K562 (cell line): Measurements from ENCODE around the gene PACSIN2. TPM values are rescaled to one million over a fixed set of nuclear protein-coding genes. Genes with fewer than 3 reads are reported as not detected.

Experiments used
- ARID3A ChIP-seq: IDR thresholded peaks from 2 replicates; pipeline ENCODE4 v1.6.1; 2012; ENCODE audit warnings: low read depth, low read length, improper control_type of control experiment, borderline replicate concordance
- E2F8 ChIP-seq: fragments of 450-650 bp; IDR thresholded peaks from 2 replicates; pipeline ENCODE4 v1.7.1; 2018; ENCODE audit warnings: mild to moderate bottlenecking, low read depth; ENCODE audit not compliant: partially characterized antibody
- EP400 ChIP-seq: fragments of 450-650 bp; IDR thresholded peaks from 2 replicates; pipeline ENCODE4 v1.6.1; 2017; ENCODE audit warnings: antibody characterized with exemption, mild to moderate bottlenecking, moderate library complexity
- FOXA3 ChIP-seq, 2 experiments: fragments of 450-650 bp in 1 of 2; sonication (generic) in 1 of 2; formaldehyde crosslinking; IDR thresholded peaks in 1 of 2; conservative IDR thresholded peaks in 1 of 2; 2 replicates each; pipeline versions ENCODE4 v1.4.0 to v1.8.0; 2020 to 2022; ENCODE audit warnings: mild to moderate bottlenecking in 2 of 2, missing genetic modification reagents in 1 of 2
- GATAD2A ChIP-seq: fragments of 450-650 bp; IDR thresholded peaks from 2 replicates; pipeline ENCODE4 v1.6.1; 2017
- NRF1 ChIP-seq, 2 experiments: fragments of 450-650 bp; IDR thresholded peaks in 1 of 2; conservative IDR thresholded peaks in 1 of 2; 2 replicates each; pipeline ENCODE4 v1.6.1; 2014; ENCODE audit warnings: mild to moderate bottlenecking in 2 of 2
- RB1 ChIP-seq: fragments of 450-650 bp; IDR thresholded peaks from 2 replicates; pipeline ENCODE4 v1.6.1; 2017; ENCODE audit warnings: low read depth, mild to moderate bottlenecking
- TAF15 ChIP-seq: fragments of 200-400 bp; formaldehyde crosslinking; IDR thresholded peaks from 2 replicates; pipeline ENCODE4 v1.6.1; 2017; ENCODE audit warnings: mild to moderate bottlenecking, low read depth, low read length, moderate library complexity
- ZMIZ1 ChIP-seq, 2 experiments: fragments of 150-350 bp in 1 of 2; IDR thresholded peaks; 2 replicates each; pipeline ENCODE4 v1.6.1; 2012 to 2016; ENCODE audit warnings: low read depth in 2 of 2, low read length in 2 of 2, mild to moderate bottlenecking in 1 of 2, moderate library complexity in 1 of 2
- ZNF551 ChIP-seq: fragments of 250-450 bp; sonication (Bioruptor Pico); IDR thresholded peaks from 2 replicates; pipeline ENCODE4 v1.5.0; 2021; ENCODE audit warnings: mild to moderate bottlenecking, moderate library complexity
- ZNF57 ChIP-seq: fragments of 450-650 bp; formaldehyde crosslinking; IDR thresholded peaks from 2 replicates; pipeline ENCODE4 v1.4.0; 2020; ENCODE audit warnings: mild to moderate bottlenecking, moderate library complexity
- polyA plus RNA-seq, 8 experiments: library from polyadenylated mRNA; depleted of rRNA in 4 of 8; stranded (reverse) in 5 of 8; unstranded in 3 of 8; fragments of >200 nt; fragmentation: Nextera tagmentation in 2 of 8; fragmentation: Illumina TruSeq in 1 of 8; extraction: Ambion mirVana in 2 of 8; extraction: Trizol in 1 of 8; gene quantifications; 2 replicates each; pipeline versions ENCODE4 v1.2.1 to v1.2.3, GENCODE V29; 2011 to 2014; ENCODE audit warnings: inconsistent platforms in 1 of 8, missing spikeins in 1 of 8
- total RNA-seq, 7 experiments: library from RNA; depleted of rRNA in 6 of 7; stranded (reverse); fragments of >200 nt in 6 of 7; fragmentation: Illumina TruSeq in 2 of 7; extraction: Trizol in 2 of 7; gene quantifications; 2 replicates each; pipeline versions ENCODE4 v1.2.1 to v1.2.3, GENCODE V29; 2011 to 2021; ENCODE audit warnings: low replicate concordance in 1 of 7
- TF ChIP-seq, protein P1 (sequence below), 2 experiments: fragments of 450-650 bp in 1 of 2; IDR thresholded peaks; 2 replicates each; pipeline ENCODE4 v1.6.1; 2011 to 2017; ENCODE audit warnings: low read depth in 2 of 2, antibody characterized with exemption in 1 of 2, borderline replicate concordance in 1 of 2, low read length in 1 of 2, mild to moderate bottlenecking in 1 of 2, mixed read lengths in 1 of 2; ENCODE audit not compliant: control insufficient read depth in 1 of 2

The PACSIN2 gene
- total and polyA plus RNA-seq, 9 of the 15 experiments (the other 6 are each of a cell fraction or from before 2014, with no cell fraction given), result 0.45 to 45.1 (median 23.9) TPM

DNA sequence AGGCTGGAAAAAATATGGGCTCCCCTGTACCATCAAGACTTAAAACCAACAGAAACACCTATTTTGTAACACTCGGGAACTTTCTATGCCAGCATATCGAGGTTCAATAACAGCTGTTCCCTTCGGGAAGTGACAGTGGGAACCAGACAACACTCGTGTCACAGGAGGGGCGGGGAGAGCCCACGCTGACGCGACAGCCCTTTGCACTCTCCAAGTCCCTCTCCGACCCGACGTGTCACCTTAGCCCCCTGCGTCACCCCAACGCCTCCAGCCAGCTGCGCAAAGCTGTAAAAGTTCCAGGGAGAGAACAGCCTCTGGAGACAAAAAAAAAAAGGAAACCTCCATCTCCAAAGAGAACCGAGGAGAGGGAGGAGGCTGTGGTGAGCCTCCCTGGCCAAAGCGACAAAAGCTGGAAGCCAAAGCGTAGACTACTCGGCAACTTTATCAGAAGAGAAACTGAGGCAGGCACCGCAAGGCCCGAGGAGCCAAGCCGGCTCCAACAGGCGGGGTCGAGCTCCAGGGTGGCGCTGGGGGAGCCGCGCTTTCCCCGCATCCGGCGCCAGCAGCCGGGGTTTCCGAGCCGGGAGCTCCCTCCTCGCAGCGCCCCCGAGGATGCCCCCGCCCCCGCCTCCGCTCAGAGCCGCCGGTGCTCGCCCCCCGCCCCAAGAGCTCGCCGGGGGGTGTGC is 158.6 kb downstream of the PACSIN2 start (continued):
- TF ChIP-seq, protein P1, sequence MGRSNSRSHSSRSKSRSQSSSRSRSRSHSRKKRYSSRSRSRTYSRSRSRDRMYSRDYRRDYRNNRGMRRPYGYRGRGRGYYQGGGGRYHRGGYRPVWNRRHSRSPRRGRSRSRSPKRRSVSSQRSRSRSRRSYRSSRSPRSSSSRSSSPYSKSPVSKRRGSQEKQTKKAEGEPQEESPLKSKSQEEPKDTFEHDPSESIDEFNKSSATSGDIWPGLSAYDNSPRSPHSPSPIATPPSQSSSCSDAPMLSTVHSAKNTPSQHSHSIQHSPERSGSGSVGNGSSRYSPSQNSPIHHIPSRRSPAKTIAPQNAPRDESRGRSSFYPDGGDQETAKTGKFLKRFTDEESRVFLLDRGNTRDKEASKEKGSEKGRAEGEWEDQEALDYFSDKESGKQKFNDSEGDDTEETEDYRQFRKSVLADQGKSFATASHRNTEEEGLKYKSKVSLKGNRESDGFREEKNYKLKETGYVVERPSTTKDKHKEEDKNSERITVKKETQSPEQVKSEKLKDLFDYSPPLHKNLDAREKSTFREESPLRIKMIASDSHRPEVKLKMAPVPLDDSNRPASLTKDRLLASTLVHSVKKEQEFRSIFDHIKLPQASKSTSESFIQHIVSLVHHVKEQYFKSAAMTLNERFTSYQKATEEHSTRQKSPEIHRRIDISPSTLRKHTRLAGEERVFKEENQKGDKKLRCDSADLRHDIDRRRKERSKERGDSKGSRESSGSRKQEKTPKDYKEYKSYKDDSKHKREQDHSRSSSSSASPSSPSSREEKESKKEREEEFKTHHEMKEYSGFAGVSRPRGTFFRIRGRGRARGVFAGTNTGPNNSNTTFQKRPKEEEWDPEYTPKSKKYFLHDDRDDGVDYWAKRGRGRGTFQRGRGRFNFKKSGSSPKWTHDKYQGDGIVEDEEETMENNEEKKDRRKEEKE (IDR thresholded peaks at IDR 0.05; ENCODE audit: borderline replicate concordance in 1 of 2, control insufficient read depth in 1 of 2, low read depth in 2 of 2, low read length in 1 of 2), result no peak
- TF ChIP-seq EP400, result no peak
- TF ChIP-seq ZNF57 (CRISPR knock-in tag), result no peak
- TF ChIP-seq E2F8, result no peak
- TF ChIP-seq GATAD2A, result no peak
- TF ChIP-seq ZMIZ1 (IDR thresholded peaks at IDR 0.05; ENCODE audit: low read depth in 2 of 2, low read length in 2 of 2), result no peak
- no peak for TF ChIP-seq TAF15
- TF ChIP-seq ZNF551 (CRISPR knock-in tag), result no peak
- TF ChIP-seq ARID3A, result no peak
- no peak for TF ChIP-seq FOXA3 (CRISPR knock-in tag; conservative IDR thresholded peaks at IDR 0.05 in 1 of 2, IDR thresholded peaks at IDR 0.05 in 1 of 2)
- TF ChIP-seq NRF1 (conservative IDR thresholded peaks at IDR 0.05 in 1 of 2, IDR thresholded peaks at IDR 0.05 in 1 of 2), result peak; percentile 42 to 59; a peak in 2 of 4 replicates
- TF ChIP-seq RB1, result no peak
